GM12874 (cell line): ENCODE data around the gene SARS1.

Experiments used
- CTCF ChIP-seq: IDR thresholded peaks from 2 replicates; pipeline ENCODE4 v1.5.1; 2011; ENCODE audit warnings: low read depth, mild to moderate bottlenecking, control low read depth, low read length, moderate library complexity; ENCODE audit not compliant: insufficient read depth

SARS1 gene

GRCh38 chr1:109208394-109208793, 5.3 kb upstream of the SARS1 start:
- no peak for TF ChIP-seq CTCF

DNA sequence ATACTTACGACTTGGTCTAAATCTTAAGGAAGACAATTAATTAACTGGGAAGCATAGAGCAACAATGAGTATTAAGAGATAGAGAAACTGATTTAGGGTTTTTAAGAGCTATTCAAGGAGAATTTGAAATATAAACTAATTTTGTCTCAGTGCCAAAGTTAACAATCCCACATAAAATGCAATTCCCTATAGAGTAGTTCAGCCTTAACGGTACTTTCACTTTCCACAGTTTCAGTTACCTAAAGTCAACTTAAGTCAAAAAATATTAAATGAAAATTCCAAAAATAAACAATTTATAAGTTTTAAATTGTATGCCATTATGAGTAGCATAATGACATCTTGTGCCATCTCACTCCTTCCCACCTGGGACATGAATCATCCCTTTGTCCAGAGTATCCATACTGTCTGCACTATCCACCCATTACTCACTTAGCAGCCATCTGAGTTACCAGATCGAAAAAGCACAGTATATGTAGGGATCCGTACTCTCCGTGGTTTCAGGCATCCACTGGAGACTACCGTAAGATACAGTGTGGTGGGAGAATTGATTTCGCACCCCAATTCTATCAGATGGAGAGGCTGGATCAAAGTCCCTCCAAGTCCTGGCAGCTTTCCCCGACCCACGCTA, 4.8 kb upstream of the SARS1 start:
- TF ChIP-seq CTCF: no peak

DNA sequence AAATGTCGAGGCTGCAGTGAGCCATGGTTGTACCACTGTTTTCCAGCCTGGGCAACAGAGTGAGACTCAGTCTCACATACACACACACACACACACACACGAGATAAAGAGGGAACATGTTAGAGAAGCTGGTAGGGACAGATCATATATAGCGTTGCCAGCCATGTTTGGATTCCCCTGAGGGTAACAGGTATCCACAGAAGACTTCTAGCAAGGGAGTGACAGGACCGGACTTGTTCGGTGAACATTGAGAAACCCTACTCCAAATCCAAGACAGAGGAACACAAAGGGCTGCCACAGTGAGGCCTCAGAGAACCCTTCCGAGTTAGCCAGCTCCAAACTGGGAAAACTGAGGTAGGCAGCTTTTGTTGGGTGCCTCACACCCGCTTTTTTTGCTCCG, 3.7 kb upstream of the SARS1 start:
- no peak for TF ChIP-seq CTCF

DNA sequence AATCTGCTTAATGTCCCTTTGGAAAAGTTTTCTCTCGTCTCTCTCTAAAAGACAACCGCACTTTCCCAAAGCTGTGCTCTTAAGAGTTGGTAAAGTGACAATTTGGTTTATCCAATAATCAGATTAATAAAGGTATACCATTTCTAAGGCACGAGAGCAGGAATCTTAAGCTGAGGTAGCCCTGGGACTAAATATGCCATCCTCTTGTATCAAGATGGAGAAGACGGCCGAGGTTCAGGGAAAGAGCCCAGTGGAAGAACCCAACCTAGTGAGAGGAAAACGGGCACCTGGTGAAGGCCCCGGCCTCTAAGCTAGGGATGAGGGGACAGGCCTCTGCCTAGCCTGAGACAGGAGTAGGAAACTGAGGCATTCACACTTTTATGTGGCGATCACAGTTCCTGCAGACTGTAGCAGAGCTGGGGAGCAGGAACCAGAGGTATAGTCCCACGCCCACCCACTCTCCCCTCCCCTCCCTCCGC, 334 bp upstream of the SARS1 start:
- TF ChIP-seq CTCF: no peak

GRCh38 chr1:109214695-109215623, 1.2 kb downstream of the SARS1 start:
- TF ChIP-seq CTCF: no peak

DNA sequence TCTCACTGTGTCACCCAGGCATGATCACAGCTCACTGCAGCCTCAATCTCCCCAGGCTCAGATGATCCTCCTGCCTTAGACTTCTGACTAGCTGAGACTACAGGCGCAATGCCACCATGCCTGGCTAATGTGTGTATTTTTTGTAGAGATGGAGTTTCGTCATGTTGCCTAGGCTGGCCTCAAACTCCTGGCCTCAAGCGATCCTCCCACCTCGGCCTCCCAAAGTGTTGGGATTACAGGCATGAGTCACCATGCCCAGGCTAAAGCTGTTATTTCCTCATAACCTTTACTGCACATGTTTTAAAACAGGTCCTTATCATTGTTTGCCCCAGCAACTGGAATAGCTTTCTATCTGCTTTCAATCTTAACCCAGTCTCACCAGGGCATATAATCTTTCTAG, 2.9 kb downstream of the SARS1 start:
- no peak for TF ChIP-seq CTCF

GRCh38 chr1:109218516-109218915, 4.8 kb downstream of the SARS1 start:
- TF ChIP-seq CTCF: no peak
